GM23248 (cell line): ENCODE results near the gene KCNMB4.

Experiments used
- EZH2 ChIP-seq: fragments of 200-600 bp; sonication (generic); IDR thresholded peaks from 2 replicates; pipeline ENCODE4 v1.6.1; 2018; ENCODE audit warnings: antibody characterized with exemption, mild to moderate bottlenecking; ENCODE audit not compliant: insufficient read depth, poor library complexity, severe bottlenecking
- EZH2phosphoT487 ChIP-seq: fragments of 200-600 bp; sonication (generic); IDR thresholded peaks from 2 replicates; pipeline ENCODE4 v1.6.1; 2018; ENCODE audit warnings: antibody characterized with exemption, moderate library complexity, mild to moderate bottlenecking, low read depth; ENCODE audit not compliant: insufficient read depth

- TF ChIP-seq EZH2phosphoT487: no peak
- TF ChIP-seq EZH2: no peak
Observed at GRCh38 chr12:70332236-70332635, 33.9 kb upstream of the KCNMB4 start.
